ENCODE measurements around the gene PLCG2.
"Not testable (repeated sequence)": the region's sequence is repeated elsewhere in the genome, so short reads cannot be mapped to it uniquely, and the experiment has no call there.

Gene PLCG2

DNA sequence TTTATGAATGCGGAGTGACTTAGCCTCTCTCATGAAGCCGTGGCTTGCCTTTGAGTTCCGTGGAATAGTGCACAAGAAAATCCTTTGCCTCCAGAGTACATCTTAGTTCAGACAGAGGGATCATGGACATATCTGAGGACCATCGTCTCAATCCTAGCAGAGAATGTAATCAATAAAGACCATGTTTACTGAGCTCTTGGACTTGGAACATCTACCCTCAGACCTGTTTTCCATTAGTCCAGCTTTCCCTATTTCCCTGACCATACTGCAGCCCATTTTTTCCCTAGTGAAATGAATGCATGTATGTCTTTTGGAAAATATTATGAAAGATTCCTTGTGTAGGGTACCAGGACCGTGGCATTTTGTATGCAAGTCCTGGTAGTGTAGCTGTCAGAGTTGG, 90.2 kb downstream of the PLCG2 start:
- TF ChIP-seq BHLHE40 (IDR thresholded peaks at IDR 0.05; ENCODE audit: borderline replicate concordance) (no peak), SUZ12 (IDR thresholded peaks at IDR 0.05) (no peak), FOXM1 (IDR thresholded peaks at IDR 0.05; ENCODE audit: borderline replicate concordance) (no peak), NFRKB (IDR thresholded peaks at IDR 0.05) (no peak), ARNT (IDR thresholded peaks at IDR 0.05) (no peak), FOXA1 (IDR thresholded peaks at IDR 0.05) (no peak), L3MBTL2 (conservative IDR thresholded peaks at IDR 0.05) (no peak), FOXK2 (IDR thresholded peaks at IDR 0.05) (no peak)
- ChIA-PET CTCF (interaction anchor here (1.2 kb wide), 1 partner anchor 11 kb away, joined by 3 read pairs; no protein-coding TSS in a partner anchor), POLR2A (no interaction called here)

DNA sequence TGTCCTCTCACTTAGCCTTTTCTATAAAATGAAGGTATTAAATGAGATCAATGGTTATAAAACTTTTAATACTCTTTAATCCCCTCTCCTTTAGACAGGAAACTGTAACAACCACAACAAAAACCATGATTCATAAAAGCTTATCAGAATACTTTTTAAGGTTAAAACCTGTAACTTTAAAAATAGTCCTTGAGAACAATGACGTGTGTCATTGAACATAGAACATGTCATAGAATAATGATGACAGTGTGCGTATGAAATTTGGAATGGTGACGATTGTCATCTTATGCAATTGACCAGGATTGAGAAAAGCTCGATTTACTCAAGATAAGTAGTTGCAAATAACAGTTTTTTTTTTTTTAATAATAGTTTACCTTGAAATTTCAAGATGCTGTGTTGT, 94.1 kb downstream of the PLCG2 start:
- no peak for DNase-seq (ENCODE audit: extremely low spot score)
- TF ChIP-seq CTBP1 (IDR thresholded peaks at IDR 0.05; ENCODE audit: borderline replicate concordance) = no peak
- TF ChIP-seq FOXA1 (IDR thresholded peaks at IDR 0.05) = no peak
- POLR2A ChIA-PET = no interaction called here
- CTCF ChIA-PET = interaction anchor here (0.6 to 1.7 kb wide), 7 partner anchors 16 to 870 kb away, joined by 3 to 9 read pairs (median 4); no protein-coding TSS in a partner anchor

More for the DNA sequence above, 90.2 kb downstream of the PLCG2 start:
- DNase-seq (ENCODE audit: extremely low spot score) = no peak

DNA sequence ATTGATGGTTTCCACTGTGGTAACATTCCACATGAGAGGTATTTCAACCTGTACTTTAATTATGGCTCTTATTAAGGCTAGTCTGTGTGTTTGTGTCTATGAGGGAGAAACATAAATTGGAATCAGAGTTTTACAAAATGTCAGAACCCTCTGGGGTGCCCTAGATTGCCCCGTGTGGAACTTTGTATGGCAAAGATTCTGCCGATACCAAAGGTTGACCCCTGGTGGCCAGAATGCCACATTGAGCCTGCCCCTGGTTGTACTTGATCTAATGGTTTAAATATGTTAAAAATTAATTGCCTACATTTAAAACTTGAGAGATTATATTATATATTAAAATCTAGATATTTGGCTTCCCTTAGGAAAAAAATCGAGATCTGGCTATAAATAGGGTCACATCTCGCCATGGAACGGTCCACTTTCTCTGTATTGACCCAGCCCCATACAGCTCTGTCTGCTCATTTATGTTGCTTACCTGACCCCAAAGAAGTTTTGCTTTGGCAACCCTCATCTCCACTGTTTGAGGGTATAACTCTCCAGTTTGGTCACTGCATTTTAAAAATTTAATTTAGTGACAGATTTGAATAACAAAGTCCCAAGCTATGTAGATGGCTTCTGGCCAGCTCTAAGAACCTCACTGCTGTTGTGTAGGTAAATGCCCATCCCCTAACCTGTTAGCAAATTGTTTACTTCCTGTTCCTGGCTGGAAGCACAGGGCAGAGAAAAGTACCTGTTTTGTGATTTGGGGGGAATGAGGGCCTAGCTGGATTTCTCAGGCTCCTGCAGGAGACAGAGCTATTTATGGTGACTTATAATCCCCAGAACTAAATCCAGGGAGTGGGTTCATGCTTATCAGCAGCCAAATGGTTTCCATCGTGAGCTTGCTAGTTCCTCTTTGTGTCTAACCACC, 95.0 kb downstream of the PLCG2 start:
- CTCF ChIA-PET = interaction anchor here (0.6 to 1.7 kb wide), 9 partner anchors 8 to 1473 kb away, joined by 3 to 7 read pairs (median 3); no protein-coding TSS in a partner anchor
- TF ChIP-seq HDGF (IDR thresholded peaks at IDR 0.05; ENCODE audit: borderline replicate concordance) (no peak), FOXM1 (IDR thresholded peaks at IDR 0.05; ENCODE audit: borderline replicate concordance) (no peak), L3MBTL2 (conservative IDR thresholded peaks at IDR 0.05) (no peak), BHLHE40 (IDR thresholded peaks at IDR 0.05; ENCODE audit: borderline replicate concordance) (no peak), FOXK2 (IDR thresholded peaks at IDR 0.05) (no peak), FOXA1 (IDR thresholded peaks at IDR 0.05) (no peak), ZNF384 (IDR thresholded peaks at IDR 0.05) (no peak), SP1 (IDR thresholded peaks at IDR 0.05) (no peak), TARDBP (IDR thresholded peaks at IDR 0.05) (no peak), SUZ12 (IDR thresholded peaks at IDR 0.05) (no peak), ARNT (IDR thresholded peaks at IDR 0.05) (no peak)
- TF ChIP-seq, protein P1, sequence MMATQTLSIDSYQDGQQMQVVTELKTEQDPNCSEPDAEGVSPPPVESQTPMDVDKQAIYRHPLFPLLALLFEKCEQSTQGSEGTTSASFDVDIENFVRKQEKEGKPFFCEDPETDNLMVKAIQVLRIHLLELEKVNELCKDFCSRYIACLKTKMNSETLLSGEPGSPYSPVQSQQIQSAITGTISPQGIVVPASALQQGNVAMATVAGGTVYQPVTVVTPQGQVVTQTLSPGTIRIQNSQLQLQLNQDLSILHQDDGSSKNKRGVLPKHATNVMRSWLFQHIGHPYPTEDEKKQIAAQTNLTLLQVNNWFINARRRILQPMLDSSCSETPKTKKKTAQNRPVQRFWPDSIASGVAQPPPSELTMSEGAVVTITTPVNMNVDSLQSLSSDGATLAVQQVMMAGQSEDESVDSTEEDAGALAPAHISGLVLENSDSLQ (IDR thresholded peaks at IDR 0.05) = no peak
- peak; percentile 61 for DNase-seq (ENCODE audit: extremely low spot score)
- POLR2A ChIA-PET = no interaction called here

DNA sequence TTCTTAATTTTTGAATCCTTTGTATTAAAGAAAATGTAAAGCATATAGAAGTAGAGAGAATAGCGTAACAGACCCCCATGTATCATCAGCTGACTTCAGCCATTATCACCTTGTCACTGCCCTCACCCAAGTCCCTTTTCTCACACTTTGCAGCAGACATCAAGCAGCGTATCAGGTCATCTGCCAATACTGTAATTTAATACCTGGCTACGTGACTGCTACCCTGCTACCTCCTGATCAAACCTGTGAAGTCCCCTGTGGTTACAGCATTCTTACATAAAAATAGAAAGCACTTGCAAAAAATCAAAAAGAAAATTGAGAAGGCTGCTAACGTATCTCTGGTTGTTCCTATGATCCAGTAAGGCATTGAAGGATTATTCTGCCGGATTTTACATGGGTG, 96.4 kb downstream of the PLCG2 start:
- CTCF ChIA-PET = no interaction called here
- DNase-seq (ENCODE audit: extremely low spot score) = no peak
- POLR2A ChIA-PET = no interaction called here
- no peak for TF ChIP-seq ELF4 (IDR thresholded peaks at IDR 0.05)
- no peak for TF ChIP-seq ARNT (IDR thresholded peaks at IDR 0.05)

DNA sequence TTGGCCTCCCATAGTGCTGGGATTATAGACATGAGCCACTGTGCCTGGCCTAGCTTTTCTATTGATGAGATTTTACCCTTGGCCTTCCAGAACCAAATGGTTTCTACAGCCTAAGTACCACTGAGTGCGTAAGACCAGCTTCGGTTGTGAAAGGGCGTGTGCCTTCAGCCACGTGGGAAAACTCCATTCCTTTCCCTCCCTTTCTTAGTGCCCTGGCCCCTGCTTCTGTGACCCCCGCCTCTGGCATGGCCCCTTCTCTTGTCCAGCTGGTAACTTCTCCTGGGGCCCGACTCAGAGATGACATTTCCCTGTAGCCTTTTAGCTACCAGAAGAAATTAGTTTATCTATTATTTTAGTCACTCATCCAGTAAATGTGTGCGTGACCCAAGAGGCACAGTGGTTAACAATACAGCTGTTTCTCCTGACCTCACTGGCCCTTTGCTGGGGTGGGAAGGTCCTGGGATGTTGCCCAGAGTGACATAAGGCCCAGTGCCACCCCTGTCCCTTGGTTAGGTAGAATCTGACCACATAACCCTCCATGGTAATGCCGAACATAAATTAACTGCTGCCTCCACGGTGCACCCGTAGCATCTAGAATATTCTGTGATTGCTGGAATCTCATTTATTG, 97.3 kb downstream of the PLCG2 start:
- DNase-seq (ENCODE audit: extremely low spot score) = no peak
- no peak for TF ChIP-seq ZNF384 (IDR thresholded peaks at IDR 0.05)
- no peak for TF ChIP-seq BHLHE40 (IDR thresholded peaks at IDR 0.05; ENCODE audit: borderline replicate concordance)
- TF ChIP-seq SP1 (IDR thresholded peaks at IDR 0.05) = no peak
- no peak for TF ChIP-seq NFRKB (IDR thresholded peaks at IDR 0.05)
- ChIA-PET POLR2A (no interaction called here), CTCF (no interaction called here)

DNA sequence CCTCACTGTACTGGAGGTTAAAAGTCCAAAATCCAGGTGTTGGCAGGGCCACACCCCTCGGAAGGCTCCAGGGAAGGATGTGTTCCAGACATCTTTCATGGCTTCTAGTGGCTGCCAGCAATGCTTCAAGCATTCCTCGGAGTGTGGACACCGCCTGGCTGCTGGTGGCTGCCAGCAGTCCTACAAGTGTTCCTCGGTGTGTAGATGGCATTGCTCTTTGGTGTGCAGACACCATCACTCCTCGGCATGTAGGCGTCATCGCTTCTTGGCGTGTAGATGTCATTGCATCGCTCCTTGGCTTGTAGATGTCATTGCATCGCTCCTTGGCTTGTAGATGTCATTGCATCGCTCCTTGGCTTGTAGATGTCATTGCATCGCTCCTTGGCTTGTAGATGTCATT, 98.4 kb downstream of the PLCG2 start:
- POLR2A ChIA-PET; CTCF ChIA-PET; DNase-seq (ENCODE audit: extremely low spot score): not testable (repeated sequence)

DNA sequence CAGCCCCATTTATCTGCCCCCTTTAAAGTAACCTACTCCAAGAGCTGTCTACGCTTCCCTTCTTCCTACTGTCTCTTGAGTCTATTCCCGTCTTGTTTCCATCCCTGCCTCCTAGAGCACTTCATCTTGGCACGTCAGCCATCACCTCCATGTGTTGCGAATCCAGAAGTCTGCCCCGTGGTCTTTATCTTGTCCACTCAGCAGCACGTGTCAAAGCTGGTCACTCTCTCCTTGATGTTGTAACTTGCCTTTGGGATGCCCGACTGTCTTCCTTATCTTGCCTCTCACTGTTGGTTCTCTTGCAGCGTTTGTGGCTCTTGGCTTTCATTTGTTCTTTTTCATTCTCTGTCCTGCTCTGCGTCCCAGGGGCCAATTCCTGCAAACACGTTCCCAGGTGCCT, 99.4 kb downstream of the PLCG2 start:
- no peak for DNase-seq (ENCODE audit: extremely low spot score)
- TF ChIP-seq CTBP1 (IDR thresholded peaks at IDR 0.05; ENCODE audit: borderline replicate concordance) (no peak), HDGF (IDR thresholded peaks at IDR 0.05; ENCODE audit: borderline replicate concordance) (no peak), TARDBP (IDR thresholded peaks at IDR 0.05) (no peak), LEF1 (IDR thresholded peaks at IDR 0.05; ENCODE audit: borderline replicate concordance) (no peak), FOXK2 (IDR thresholded peaks at IDR 0.05) (no peak), L3MBTL2 (conservative IDR thresholded peaks at IDR 0.05) (no peak), ARNT (IDR thresholded peaks at IDR 0.05) (no peak), FOXM1 (IDR thresholded peaks at IDR 0.05; ENCODE audit: borderline replicate concordance) (no peak), NFRKB (IDR thresholded peaks at IDR 0.05) (no peak), SP1 (IDR thresholded peaks at IDR 0.05) (no peak), BHLHE40 (IDR thresholded peaks at IDR 0.05; ENCODE audit: borderline replicate concordance) (no peak), ZNF384 (IDR thresholded peaks at IDR 0.05) (no peak), ELF4 (IDR thresholded peaks at IDR 0.05) (no peak), SUZ12 (IDR thresholded peaks at IDR 0.05) (no peak), FOXA1 (IDR thresholded peaks at IDR 0.05) (no peak)
- TF ChIP-seq, protein P1 (IDR thresholded peaks at IDR 0.05) = no peak
- CTCF ChIA-PET = no interaction called here
- POLR2A ChIA-PET = no interaction called here
